Smooth muscle cell (in vitro differentiated cells): ENCODE measurements around the gene TMCC1. TPM values are rescaled to one million over a fixed set of nuclear protein-coding genes. Genes with fewer than 3 reads are reported as not detected.

Source experiments
- DNase-seq: peaks from one replicate; lab custom pipeline; 2025; ENCODE audit not compliant: unreplicated experiment; lab: John Stamatoyannopoulos, UW
- H2AFZ ChIP-seq: fragments of 200-600 bp; sonication (generic); 2 replicates; pipeline ENCODE4 v1.6.0; 2016; ENCODE audit warnings: antibody characterized with exemption, low read depth, mild to moderate bottlenecking
- H3F3A ChIP-seq: fragments of 200-600 bp; sonication (generic); 2 replicates; pipeline ENCODE4 v1.6.0; 2017; ENCODE audit warnings: antibody characterized with exemption, low read depth
- H3K27ac ChIP-seq: fragments of 200-600 bp; sonication (generic); 2 replicates; pipeline ENCODE4 v1.5.1; 2016; ENCODE audit warnings: low read depth, mild to moderate bottlenecking
- H3K27me3 ChIP-seq: fragments of 200-600 bp; sonication (generic); 2 replicates; pipeline ENCODE4 v1.6.1; 2016; ENCODE audit warnings: low read depth, mild to moderate bottlenecking
- H3K36me3 ChIP-seq: fragments of 200-600 bp; sonication (generic); 2 replicates; pipeline ENCODE4 v1.5.1; 2016; ENCODE audit warnings: low read depth
- H3K4me1 ChIP-seq: fragments of 200-600 bp; sonication (generic); 2 replicates; pipeline ENCODE4 v1.5.1; 2016; ENCODE audit warnings: low read depth
- H3K4me2 ChIP-seq: fragments of 200-600 bp; sonication (generic); 2 replicates; pipeline ENCODE4 v1.6.0; 2016; ENCODE audit warnings: mild to moderate bottlenecking
- H3K4me3 ChIP-seq: fragments of 200-600 bp; sonication (generic); 2 replicates; pipeline ENCODE4 v1.5.1; 2016; ENCODE audit warnings: mild to moderate bottlenecking
- H3K79me2 ChIP-seq: fragments of 200-600 bp; sonication (generic); 2 replicates; pipeline ENCODE4 v1.6.0; 2016; ENCODE audit warnings: low read depth, mild to moderate bottlenecking
- H3K9ac ChIP-seq: fragments of 200-600 bp; sonication (generic); 2 replicates; pipeline ENCODE4 v1.6.0; 2016; ENCODE audit warnings: low read depth
- H3K9me3 ChIP-seq: fragments of 200-600 bp; sonication (generic); replicated peaks from 2 replicates; pipeline ENCODE4 v1.5.1; 2016; ENCODE audit warnings: low read depth
- H4K20me1 ChIP-seq: fragments of 200-600 bp; sonication (generic); 2 replicates; pipeline ENCODE4 v1.6.0; 2016; ENCODE audit warnings: low read depth
- WGBS: methylation state at CpG from one replicate; pipeline ENCODE4 v1.1.7; 2016; ENCODE audit warnings: low lambda C conversion rate; 5-methylcytosine and 5-hydroxymethylcytosine counted together
- polyA plus RNA-seq: library from polyadenylated mRNA; unstranded; fragments of >200 nt; fragmentation: Nextera tagmentation; extraction: Ambion mirVana; gene quantifications from 2 replicates; pipeline ENCODE4 v1.2.1, GENCODE V29; 2016
- total RNA-seq: library from RNA; depleted of rRNA; stranded (reverse); fragments of >200 nt; gene quantifications from 2 replicates; pipeline ENCODE4 v1.2.3, GENCODE V29; 2014
- TF ChIP-seq, protein P1 (sequence below): fragments of 200-600 bp; sonication (generic); IDR thresholded peaks from 2 replicates; pipeline ENCODE4 v1.5.1; 2017; ENCODE audit warnings: borderline replicate concordance, mild to moderate bottlenecking, antibody characterized with exemption; ENCODE audit not compliant: insufficient read depth, poor library complexity, severe bottlenecking

Gene TMCC1
- total and polyA plus RNA-seq, 2 experiments from 2014 or later: 5.3 to 17.8 TPM

DNA sequence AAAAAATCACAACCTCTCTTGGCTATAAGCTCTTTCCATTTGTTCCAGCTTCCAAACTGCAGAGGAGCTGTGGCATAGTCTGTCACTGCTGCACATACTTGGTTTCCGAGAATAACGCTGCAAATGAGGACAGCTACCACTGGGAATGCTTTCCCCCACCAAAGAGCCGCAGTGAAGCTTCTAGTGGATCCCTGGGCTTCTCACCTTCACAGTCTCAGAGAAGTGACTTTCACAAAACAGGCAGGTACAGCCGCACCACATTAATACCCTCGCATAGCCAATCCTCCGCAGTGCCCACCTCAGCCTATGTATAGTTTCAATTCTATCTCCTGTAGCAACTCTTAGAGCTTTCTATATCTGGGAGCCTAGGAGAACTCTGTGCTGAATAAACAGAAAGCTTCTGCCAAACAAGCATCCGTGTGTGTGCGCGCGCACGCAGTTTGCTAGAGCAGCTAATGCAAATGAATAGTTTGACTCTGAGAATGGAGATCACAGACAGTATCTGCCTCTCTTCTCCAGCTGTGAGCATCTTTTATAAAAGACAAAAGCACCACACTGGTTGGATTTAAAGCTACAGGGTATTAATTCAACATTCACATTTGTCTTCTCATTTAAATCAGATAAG is 205.1 kb downstream of the TMCC1 start:
- Histone ChIP-seq H3K4me3 (peak overlapping the region; percentile 49), H4K20me1 (peaks cover 71% of the 10 kb centered on the region), H3K27ac (peak overlapping the region; percentile 48), H2AFZ (no peak overlapping the region), H3K36me3 (no peaks in the 10 kb centered on the region), H3F3A (no peaks in the 10 kb centered on the region), H3K79me2 (peaks cover 66% of the 10 kb centered on the region), H3K9ac (no peak overlapping the region), H3K27me3 (no peaks in the 10 kb centered on the region), H3K4me1 (peaks cover 44% of the 10 kb centered on the region), H3K4me2 (peak overlapping the region; percentile 84), H3K9me3 (no peaks in the 10 kb centered on the region)
- peak; percentile 14 for DNase-seq
- 28% methylated on average over 11 of the region's 11 CpGs for WGBS
- TF ChIP-seq, protein P1, sequence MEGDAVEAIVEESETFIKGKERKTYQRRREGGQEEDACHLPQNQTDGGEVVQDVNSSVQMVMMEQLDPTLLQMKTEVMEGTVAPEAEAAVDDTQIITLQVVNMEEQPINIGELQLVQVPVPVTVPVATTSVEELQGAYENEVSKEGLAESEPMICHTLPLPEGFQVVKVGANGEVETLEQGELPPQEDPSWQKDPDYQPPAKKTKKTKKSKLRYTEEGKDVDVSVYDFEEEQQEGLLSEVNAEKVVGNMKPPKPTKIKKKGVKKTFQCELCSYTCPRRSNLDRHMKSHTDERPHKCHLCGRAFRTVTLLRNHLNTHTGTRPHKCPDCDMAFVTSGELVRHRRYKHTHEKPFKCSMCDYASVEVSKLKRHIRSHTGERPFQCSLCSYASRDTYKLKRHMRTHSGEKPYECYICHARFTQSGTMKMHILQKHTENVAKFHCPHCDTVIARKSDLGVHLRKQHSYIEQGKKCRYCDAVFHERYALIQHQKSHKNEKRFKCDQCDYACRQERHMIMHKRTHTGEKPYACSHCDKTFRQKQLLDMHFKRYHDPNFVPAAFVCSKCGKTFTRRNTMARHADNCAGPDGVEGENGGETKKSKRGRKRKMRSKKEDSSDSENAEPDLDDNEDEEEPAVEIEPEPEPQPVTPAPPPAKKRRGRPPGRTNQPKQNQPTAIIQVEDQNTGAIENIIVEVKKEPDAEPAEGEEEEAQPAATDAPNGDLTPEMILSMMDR: no peak

DNA sequence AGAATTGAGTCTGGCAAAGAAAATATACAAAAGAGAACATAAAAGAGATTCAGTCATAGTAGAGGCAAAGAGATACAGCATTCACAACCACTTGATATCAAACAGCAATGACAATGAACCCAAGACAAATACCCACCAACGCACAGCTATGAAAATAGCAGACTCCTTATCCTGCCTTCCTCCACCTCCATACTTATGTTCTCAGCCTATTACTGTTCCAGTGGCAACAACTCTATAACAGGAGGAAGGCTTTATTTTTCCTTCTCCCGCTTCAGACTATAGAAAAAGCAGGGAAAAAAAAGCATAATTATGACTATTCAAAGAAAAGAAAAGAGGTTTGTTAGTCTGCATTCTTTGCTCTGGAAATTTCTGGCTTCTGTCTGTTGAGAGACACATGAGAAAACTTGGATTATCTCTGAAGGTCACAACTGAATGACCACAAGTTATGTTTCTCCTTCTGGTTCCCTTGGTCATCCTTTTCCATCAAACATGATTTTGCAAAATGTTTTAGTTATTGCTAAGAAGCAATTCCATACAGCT is 205.9 kb downstream of the TMCC1 start:
- Histone ChIP-seq H3K4me1 (peaks cover 44% of the 10 kb centered on the region), H3K9me3 (no peaks in the 10 kb centered on the region), H4K20me1 (peaks cover 76% of the 10 kb centered on the region), H3K9ac (no peak overlapping the region), H3K4me3 (peak overlapping the region; percentile 49), H3K27me3 (no peaks in the 10 kb centered on the region), H3K27ac (peak overlapping the region; percentile 48), H2AFZ (no peak overlapping the region), H3K36me3 (no peaks in the 10 kb centered on the region), H3F3A (no peaks in the 10 kb centered on the region), H3K79me2 (peaks cover 69% of the 10 kb centered on the region), H3K4me2 (peak overlapping the region; percentile 84)
- no peak for DNase-seq
- TF ChIP-seq, protein P1: no peak
- WGBS: 81% methylated on average over 2 of the region's 2 CpGs

DNA sequence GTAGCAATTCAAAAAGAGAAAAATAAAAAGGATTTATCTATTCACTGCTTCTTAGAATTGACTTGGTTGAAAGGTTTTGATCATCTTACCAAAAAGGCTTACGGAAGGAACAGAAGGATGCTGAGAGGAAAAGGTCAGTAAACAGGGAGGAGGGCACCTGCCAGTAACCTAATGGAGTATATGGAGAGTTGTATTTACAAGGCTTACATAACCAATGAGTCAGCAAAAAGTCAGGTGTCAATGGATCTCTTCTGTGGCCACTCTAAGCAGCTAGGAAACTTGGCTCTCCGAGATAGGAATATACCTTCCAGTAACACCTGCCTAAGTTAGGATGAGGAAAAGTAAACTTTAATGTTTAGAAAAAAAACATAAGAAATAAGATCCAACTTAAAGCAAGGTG is 206.6 kb downstream of the TMCC1 start:
- Histone ChIP-seq H3K4me2 (no peak overlapping the region), H2AFZ (no peak overlapping the region), H3K4me3 (no peak overlapping the region), H3K9ac (no peak overlapping the region), H4K20me1 (peaks cover 80% of the 10 kb centered on the region), H3K4me1 (peaks cover 44% of the 10 kb centered on the region), H3K79me2 (peaks cover 70% of the 10 kb centered on the region), H3K27ac (no peak overlapping the region), H3K9me3 (no peaks in the 10 kb centered on the region), H3K36me3 (no peaks in the 10 kb centered on the region), H3K27me3 (no peaks in the 10 kb centered on the region), H3F3A (no peaks in the 10 kb centered on the region)
- 92% methylated on average over 2 of the region's 2 CpGs for WGBS
- no peak for DNase-seq
- TF ChIP-seq, protein P1: no peak

DNA sequence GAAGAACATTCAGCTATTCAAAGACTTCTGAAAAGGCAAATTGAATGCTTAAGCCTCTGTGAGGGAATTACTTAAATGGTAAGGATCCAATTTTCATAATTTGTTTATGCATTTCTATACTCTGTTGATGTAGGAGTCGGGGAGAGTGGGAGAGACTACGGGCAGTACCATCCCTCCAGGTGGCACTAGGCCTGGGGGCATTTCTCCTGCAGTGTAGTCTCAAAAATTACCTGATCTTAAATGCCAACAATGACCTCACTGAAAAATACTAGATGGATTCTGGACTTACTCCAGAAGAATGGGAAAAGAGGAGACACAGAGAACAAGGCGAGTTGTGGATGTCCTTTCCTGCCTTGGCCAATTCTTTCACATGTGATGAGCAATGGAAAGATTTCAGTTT is 209.2 kb downstream of the TMCC1 start:
- 96% methylated on average over 3 of the region's 3 CpGs for WGBS
- no peak overlapping the region for H3K27ac ChIP-seq
- H3K4me1 ChIP-seq: peaks cover 22% of the 10 kb centered on the region
- no peaks in the 10 kb centered on the region for H3F3A ChIP-seq
- H3K4me2 ChIP-seq: no peak overlapping the region
- H3K36me3 ChIP-seq: no peaks in the 10 kb centered on the region
- no peak for DNase-seq
- H3K4me3 ChIP-seq: no peak overlapping the region
- TF ChIP-seq, protein P1: no peak
- H3K79me2 ChIP-seq: peaks cover 67% of the 10 kb centered on the region
- no peaks in the 10 kb centered on the region for H3K9me3 ChIP-seq
- no peaks in the 10 kb centered on the region for H3K27me3 ChIP-seq
- H3K9ac ChIP-seq: no peak overlapping the region
- H2AFZ ChIP-seq: no peak overlapping the region
- H4K20me1 ChIP-seq: peaks cover 84% of the 10 kb centered on the region
